ENCODE measurements around the gene LDLRAD3. TPM values are rescaled to one million over a fixed set of nuclear protein-coding genes. Genes with fewer than 3 reads are reported as not detected.
A peak's percentile ranks its signal among the peaks of the same experiment; 100 is the strongest.

The LDLRAD3 gene
- polyA plus RNA-seq, 1 of the 3 experiments (the other 2 are of a cell fraction) = 10.6 TPM

GRCh38 chr11:36253238-36253637 is 309.4 kb downstream of the LDLRAD3 start:
- WGBS (ENCODE audit: low lambda C conversion rate) = 35% methylated on average over 4 of the region's 5 CpGs
- Histone ChIP-seq H4K20me1 (ENCODE audit: insufficient read depth) (no peaks in the 10 kb centered on the region), H3K9me2 (no peaks in the 10 kb centered on the region), H3K36me3 (replicated peaks in 1 of 2; ENCODE audit: control insufficient read depth in 1 of 2, insufficient read depth in 2 of 2, low read length in 1 of 2) (no peaks in the 10 kb centered on the region), H3K27ac (ENCODE audit: low read depth in 2 of 2, low read length in 1 of 2) (peak overlapping the region in 1 of 2 experiments; percentile 91; a peak in 2 of 4 replicates), H3K4me3 (ENCODE audit: low read depth in 2 of 2, low read length in 1 of 2) (no peak overlapping the region), H3K4me2 (no peak overlapping the region), H3K27me3 (ENCODE audit: insufficient read depth) (no peaks in the 10 kb centered on the region), H2AFZ (ENCODE audit: low read depth) (no peak overlapping the region), H3K9ac (no peak overlapping the region), H3K9me3 (no peaks in the 10 kb centered on the region), H3K4me1 (ENCODE audit: control insufficient read depth in 1 of 2, insufficient read depth in 2 of 2, low read depth in 1 of 2, low read length in 1 of 2) (peaks cover 10 to 19% of the 10 kb centered on the region in 2 experiments; a peak in 3 of 4 replicates), H3F3A (replicated peaks; ENCODE audit: insufficient read depth) (no peaks in the 10 kb centered on the region), H3K79me2 (ENCODE audit: insufficient read depth) (no peaks in the 10 kb centered on the region)
- peak; percentile 88 for DNase-seq
- TF ChIP-seq FOXJ3 (CRISPR knock-in tag; IDR thresholded peaks at IDR 0.05) (peak; percentile 100), CHD2 (IDR thresholded peaks at IDR 0.05; ENCODE audit: low read length, partially characterized antibody) (peak; percentile 94), RAD21 (IDR thresholded peaks at IDR 0.05; ENCODE audit: low read length) (peak; percentile 20; the same call in 1 of the 2 replicates), YY1 (IDR thresholded peaks at IDR 0.05; ENCODE audit: low read depth) (no peak), EZH2phosphoT487 (IDR thresholded peaks at IDR 0.05; ENCODE audit: borderline replicate concordance, low read depth) (no peak), GATA2 (CRISPR knock-in tag; IDR thresholded peaks at IDR 0.05) (peak; percentile 99), RCOR1 (IDR thresholded peaks at IDR 0.05; ENCODE audit: low read length) (peak; percentile 98), CTCF (IDR thresholded peaks at IDR 0.05) (no peak), POLR2AphosphoS5 (IDR thresholded peaks at IDR 0.05; ENCODE audit: low read depth, low read length) (peak; percentile 34; the same call in 1 of the 2 replicates), TEAD4 (IDR thresholded peaks at IDR 0.05; ENCODE audit: borderline replicate concordance, insufficient read depth) (no peak), MXI1 (IDR thresholded peaks at IDR 0.05; ENCODE audit: low read depth, low read length) (peak; percentile 76), EP300 (IDR thresholded peaks at IDR 0.05; ENCODE audit: borderline replicate concordance in 1 of 2, low read depth in 1 of 2, low read length in 1 of 2) (peak in 1 of 2 experiments; percentile 96; a peak in 2 of 4 replicates), TCF12 (IDR thresholded peaks at IDR 0.05) (peak; percentile 76)
- CTCF ChIA-PET = interaction anchor here (0.6 to 3.1 kb wide), 6 partner anchors 9 to 638 kb away, joined by 3 to 26 read pairs (median 4); no protein-coding TSS in a partner anchor
- POLR2A ChIA-PET = interaction anchor here (1.0 kb wide), 1 partner anchor 31 kb away, joined by 3 read pairs; no protein-coding TSS in a partner anchor

GRCh38 chr11:36254713-36255112 is 310.9 kb downstream of the LDLRAD3 start:
- Histone ChIP-seq H3K36me3 (replicated peaks in 1 of 2; ENCODE audit: control insufficient read depth in 1 of 2, insufficient read depth in 2 of 2, low read length in 1 of 2) (no peaks in the 10 kb centered on the region), H3K9ac (no peak overlapping the region), H3K9me2 (no peaks in the 10 kb centered on the region), H3K27me3 (ENCODE audit: insufficient read depth) (no peaks in the 10 kb centered on the region), H3K79me2 (ENCODE audit: insufficient read depth) (no peaks in the 10 kb centered on the region), H4K20me1 (ENCODE audit: insufficient read depth) (no peaks in the 10 kb centered on the region), H3K4me3 (ENCODE audit: low read depth in 2 of 2, low read length in 1 of 2) (no peak overlapping the region), H3K27ac (ENCODE audit: low read depth in 2 of 2, low read length in 1 of 2) (no peak overlapping the region; a peak in 1 of 4 replicates), H3F3A (replicated peaks; ENCODE audit: insufficient read depth) (no peaks in the 10 kb centered on the region), H2AFZ (ENCODE audit: low read depth) (no peak overlapping the region), H3K4me2 (no peak overlapping the region), H3K4me1 (ENCODE audit: control insufficient read depth in 1 of 2, insufficient read depth in 2 of 2, low read depth in 1 of 2, low read length in 1 of 2) (peaks cover 0 to 21% of the 10 kb centered on the region in 2 experiments; a peak in 2 of 4 replicates), H3K9me3 (no peaks in the 10 kb centered on the region)
- 67% methylated on average over 1 of the region's 1 CpG for WGBS (ENCODE audit: low lambda C conversion rate)
- ChIA-PET CTCF (interaction anchor here (1.1 to 3.1 kb wide), 3 partner anchors 11 to 640 kb away, joined by 6 to 26 read pairs (median 9); no protein-coding TSS in a partner anchor), POLR2A (no interaction called here)
- DNase-seq = no peak
- TF ChIP-seq IRF3 (IDR thresholded peaks at IDR 0.05; ENCODE audit: low read depth, low read length) (no peak), FOXJ3 (CRISPR knock-in tag; IDR thresholded peaks at IDR 0.05) (no peak), CHD2 (IDR thresholded peaks at IDR 0.05; ENCODE audit: low read length, partially characterized antibody) (no peak), USF2 (IDR thresholded peaks at IDR 0.05; ENCODE audit: borderline replicate concordance, low read depth, low read length) (no peak)

Data from SK-N-SH (cell line).